Measurements from ENCODE around the gene SLC35B1. TPM values are rescaled to one million over a fixed set of nuclear protein-coding genes. Genes with fewer than 3 reads are reported as not detected.
A peak's percentile ranks its signal among the peaks of the same experiment; 100 is the strongest.

Gene SLC35B1
- total and polyA plus RNA-seq, 2 donors (not counting 3 experiments of a cell fraction or from before 2014, with no cell fraction given): 87.0 to 142 TPM

DNA sequence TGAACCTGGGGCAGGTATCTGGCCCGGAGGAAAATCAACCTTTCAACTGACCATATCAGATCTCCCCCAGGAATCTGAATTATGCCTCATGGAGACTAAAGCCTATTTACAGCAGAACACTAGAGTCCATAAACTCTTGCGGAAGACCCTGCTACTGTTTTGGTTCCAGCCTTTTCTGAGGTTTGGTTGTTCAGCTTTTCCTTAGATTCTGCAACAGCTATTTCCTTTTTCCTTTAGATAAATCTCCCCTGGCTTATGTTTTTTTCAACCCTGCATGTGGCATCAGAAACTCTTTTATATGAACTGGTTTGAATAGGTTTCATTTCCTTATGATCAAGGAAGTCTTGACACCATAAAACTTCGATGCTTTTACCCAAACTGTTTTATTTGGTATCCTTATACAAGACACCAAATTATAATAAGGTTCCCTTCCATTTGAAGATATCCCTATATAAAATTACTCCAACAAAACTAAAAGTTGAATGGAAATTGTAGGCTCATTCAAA lies 43.0 kb downstream of the SLC35B1 start:
- POLR2A ChIA-PET: no interaction called here
- H4K20me1 ChIP-seq (replicated peaks; ENCODE audit: control insufficient read depth, extremely low read depth, insufficient read depth, low read length): peaks cover 4% of the 10 kb centered on the region
- no TSS peak for BruUV-seq (replicated peaks)
- peak; percentile 78 for FAIRE-seq
- peak overlapping the region; percentile 30 for H3K4me2 ChIP-seq (ENCODE audit: insufficient read depth, low read length)
- dilution Hi-C loops (cut with MboI; ENCODE audit: extremely low pct_ligation_motif_present, low sequenced_read_pairs): no loop called here
- TF ChIP-seq POLR2A (IDR thresholded peaks at IDR 0.05; ENCODE audit: low read depth, low read length): no peak
- no peak for TF ChIP-seq JUN (IDR thresholded peaks at IDR 0.05; ENCODE audit: borderline replicate concordance, insufficient read depth, insufficient read length, low read depth)
- no peak for TF ChIP-seq CTCF (IDR thresholded peaks at IDR 0.05; ENCODE audit: extremely low read depth in 1 of 2, insufficient read depth in 1 of 2, low read depth in 1 of 2, low read length in 2 of 2)
- H3K27me3 ChIP-seq (ENCODE audit: control insufficient read depth in 2 of 2, insufficient read depth in 2 of 2, low read length in 2 of 2): no peaks in the 10 kb centered on the region
- CTCF ChIA-PET: interaction anchor here (0.7 to 1.9 kb wide), 10 partner anchors 10 to 94 kb away, joined by 3 to 5 read pairs (median 4); no protein-coding TSS in a partner anchor
- H2AFZ ChIP-seq (ENCODE audit: low read depth, low read length): no peak overlapping the region
- H3K27ac ChIP-seq (ENCODE audit: insufficient read depth, low read depth, low read length): no peak overlapping the region
- intact Hi-C loops (cut with micrococcal nuclease): no loop called here
- no peaks in the 10 kb centered on the region for H3K9me1 ChIP-seq (replicated peaks; ENCODE audit: control insufficient read depth, extremely low read depth, insufficient read depth, low read length)
- no peak overlapping the region for H3K4me3 ChIP-seq (replicated peaks in 1 of 3; ENCODE audit: insufficient read depth in 1 of 3, low read depth in 1 of 3, low read length in 3 of 3)
- DNase-seq (ENCODE audit: low read depth, low spot score): peak; percentile 83
- peaks cover 6% of the 10 kb centered on the region for H3K4me1 ChIP-seq (ENCODE audit: control insufficient read depth, extremely low read depth, insufficient read depth, low read length)
- peaks cover 55% of the 10 kb centered on the region for H3K79me2 ChIP-seq (ENCODE audit: control insufficient read depth, insufficient read depth, low read length)
- no peaks in the 10 kb centered on the region for H3K9me3 ChIP-seq (replicated peaks; ENCODE audit: control insufficient read depth, insufficient read depth, low read length)
- no peaks in the 10 kb centered on the region for H3K36me3 ChIP-seq (ENCODE audit: control insufficient read depth in 2 of 2, extremely low read depth in 1 of 2, insufficient read depth in 2 of 2, low read length in 2 of 2)
- no peak overlapping the region for H3K9ac ChIP-seq (replicated peaks; ENCODE audit: extremely low read depth, insufficient read depth, low read length)

- intact Hi-C loops (cut with micrococcal nuclease) (no loop called here), dilution Hi-C loops (cut with MboI; ENCODE audit: extremely low pct_ligation_motif_present, low sequenced_read_pairs) (no loop called here)
- peaks cover 4% of the 10 kb centered on the region for H4K20me1 ChIP-seq (replicated peaks; ENCODE audit: control insufficient read depth, extremely low read depth, insufficient read depth, low read length)
- H2AFZ ChIP-seq (ENCODE audit: low read depth, low read length): no peak overlapping the region
- peaks cover 0 to 2% of the 10 kb centered on the region in 2 experiments for H3K36me3 ChIP-seq (ENCODE audit: control insufficient read depth in 2 of 2, extremely low read depth in 1 of 2, insufficient read depth in 2 of 2, low read length in 2 of 2)
- no peak overlapping the region for H3K4me3 ChIP-seq (replicated peaks in 1 of 3; ENCODE audit: insufficient read depth in 1 of 3, low read depth in 1 of 3, low read length in 3 of 3)
- no peaks in the 10 kb centered on the region for H3K9me1 ChIP-seq (replicated peaks; ENCODE audit: control insufficient read depth, extremely low read depth, insufficient read depth, low read length)
- H3K4me1 ChIP-seq (ENCODE audit: control insufficient read depth, extremely low read depth, insufficient read depth, low read length): peaks cover 5% of the 10 kb centered on the region
- H3K9me3 ChIP-seq (replicated peaks; ENCODE audit: control insufficient read depth, insufficient read depth, low read length): no peaks in the 10 kb centered on the region
- peaks cover 54% of the 10 kb centered on the region for H3K79me2 ChIP-seq (ENCODE audit: control insufficient read depth, insufficient read depth, low read length)
- H3K27ac ChIP-seq (ENCODE audit: insufficient read depth, low read depth, low read length): no peak overlapping the region
- CTCF ChIA-PET: no interaction called here
- no peak for DNase-seq (ENCODE audit: low read depth, low spot score)
- H3K9ac ChIP-seq (replicated peaks; ENCODE audit: extremely low read depth, insufficient read depth, low read length): no peak overlapping the region
- no peak for TF ChIP-seq FOS (IDR thresholded peaks at IDR 0.05; ENCODE audit: borderline replicate concordance, insufficient read depth, low read length)
- TF ChIP-seq CTCF (IDR thresholded peaks at IDR 0.05; ENCODE audit: extremely low read depth in 1 of 2, insufficient read depth in 1 of 2, low read depth in 1 of 2, low read length in 2 of 2): no peak
- TF ChIP-seq MAX (IDR thresholded peaks at IDR 0.05; ENCODE audit: insufficient read depth, insufficient read length): no peak
- no peak for TF ChIP-seq GATA2 (IDR thresholded peaks at IDR 0.05; ENCODE audit: insufficient read depth, insufficient read length, low read depth, low read length)
- TF ChIP-seq EZH2 (IDR thresholded peaks at IDR 0.05; ENCODE audit: borderline replicate concordance, low read depth, low read length, severe bottlenecking): no peak
- TF ChIP-seq MYC (IDR thresholded peaks at IDR 0.05; ENCODE audit: low read depth, low read length): no peak
- no peak for TF ChIP-seq JUN (IDR thresholded peaks at IDR 0.05; ENCODE audit: borderline replicate concordance, insufficient read depth, insufficient read length, low read depth)
- TF ChIP-seq POLR2A (IDR thresholded peaks at IDR 0.05; ENCODE audit: low read depth, low read length): no peak
- no peaks in the 10 kb centered on the region for H3K27me3 ChIP-seq (ENCODE audit: control insufficient read depth in 2 of 2, insufficient read depth in 2 of 2, low read length in 2 of 2)
- BruUV-seq (replicated peaks): no TSS peak
- FAIRE-seq: no peak
- POLR2A ChIA-PET: interaction anchor here (0.6 kb wide), 1 partner anchor 17 kb away, joined by 4 read pairs; no protein-coding TSS in a partner anchor
- no peak overlapping the region for H3K4me2 ChIP-seq (ENCODE audit: insufficient read depth, low read length)
Observed at GRCh38 chr17:49659661-49660382, 47.9 kb downstream of the SLC35B1 start.

Measured in endothelial cell of umbilical vein (primary cell).